HS-5 (cell line): ENCODE results near the gene IFT22.
"Not testable (repeated sequence)": the region's sequence is repeated elsewhere in the genome, so short reads cannot be mapped to it uniquely, and the experiment has no call there.

ENCODE experiments used
- DNase-seq: peaks from one replicate; pipeline ENCODE4 v3.0.0-alpha.2; 2012; ENCODE audit warnings: low read depth

Gene IFT22

GRCh38 chr7:101308245-101309085 is 13.1 kb downstream of the IFT22 start:
- no peak for DNase-seq

- no peak for DNase-seq
These were observed 15.3 kb downstream of the IFT22 start for GRCh38 chr7:101306307-101306706.

- DNase-seq: no peak
These were observed 18.4 kb downstream of the IFT22 start for GRCh38 chr7:101303102-101303701.

- no peak for DNase-seq
These were observed 18.9 kb downstream of the IFT22 start for GRCh38 chr7:101302641-101303101.

GRCh38 chr7:101300465-101301376 is 20.9 kb downstream of the IFT22 start:
- no peak for DNase-seq

GRCh38 chr7:101299511-101300464 is 21.8 kb downstream of the IFT22 start:
- DNase-seq: no peak

- DNase-seq: no peak
These were observed 26.8 kb downstream of the IFT22 start for GRCh38 chr7:101294832-101295121.

- no peak for DNase-seq
These were observed 27.4 kb downstream of the IFT22 start for GRCh38 chr7:101294039-101294831.

GRCh38 chr7:101293069-101294021 is 28.3 kb downstream of the IFT22 start:
- not testable (repeated sequence) for DNase-seq

- DNase-seq: not testable (repeated sequence)
These were observed 29.0 kb downstream of the IFT22 start for GRCh38 chr7:101292566-101292965.

GRCh38 chr7:101290186-101291037 is 31.2 kb downstream of the IFT22 start:
- DNase-seq: not testable (repeated sequence)

GRCh38 chr7:101289687-101290086 is 31.9 kb downstream of the IFT22 start:
- not testable (repeated sequence) for DNase-seq

GRCh38 chr7:101288439-101288838 is 33.2 kb downstream of the IFT22 start:
- no peak for DNase-seq

- no peak for DNase-seq
These were observed 34.6 kb downstream of the IFT22 start for GRCh38 chr7:101287032-101287431.

GRCh38 chr7:101285880-101286279 is 35.7 kb downstream of the IFT22 start:
- not testable (repeated sequence) for DNase-seq

- DNase-seq: no peak
These were observed 36.4 kb downstream of the IFT22 start for GRCh38 chr7:101285171-101285570.

GRCh38 chr7:101280912-101281311 is 40.7 kb downstream of the IFT22 start:
- DNase-seq: not testable (repeated sequence)
